Chondrocyte (in vitro differentiated cells): ENCODE data around the gene HMCES. TPM values are rescaled to one million over a fixed set of nuclear protein-coding genes. Genes with fewer than 3 reads are reported as not detected.

ENCODE experiments used
- DNase-seq: peaks from one replicate; pipeline ENCODE4 v3.0.0; 2021; ENCODE audit warnings: mixed read lengths, low spot score
- H3K27ac Mint-ChIP-seq: one replicate; pipeline ENCODE4 v1.8.0; 2021; ENCODE audit warnings: mild to moderate bottlenecking, moderate library complexity, mixed read lengths; ENCODE audit not compliant: unreplicated experiment
- H3K27me3 Mint-ChIP-seq: 2 replicates; pipeline ENCODE4 v1.8.0; 2021; ENCODE audit warnings: low read depth, mixed read lengths
- H3K36me3 Mint-ChIP-seq: 2 replicates; pipeline ENCODE4 v1.8.0; 2021; ENCODE audit warnings: low read depth, mixed read lengths
- H3K4me1 Mint-ChIP-seq: 2 replicates; pipeline ENCODE4 v1.8.0; 2021; ENCODE audit warnings: low read depth, mild to moderate bottlenecking, mixed read lengths
- H3K4me3 Mint-ChIP-seq: one replicate; pipeline ENCODE4 v1.8.0; 2021; ENCODE audit warnings: mild to moderate bottlenecking, moderate library complexity, mixed read lengths; ENCODE audit not compliant: unreplicated experiment
- H3K9me3 Mint-ChIP-seq: 2 replicates; pipeline ENCODE4 v1.8.0; 2021; ENCODE audit warnings: low read depth, mixed read lengths
- total RNA-seq: library from RNA; stranded (reverse); gene quantifications from 3 replicates; pipeline ENCODE4 v1.2.1, GENCODE V29; 2021
- TF ChIP-seq, protein P1 (sequence below): fragments of 200-600 bp; sonication (generic); IDR thresholded peaks from 2 replicates; pipeline ENCODE4 v1.5.0; 2021; ENCODE audit warnings: antibody characterized with exemption, mild to moderate bottlenecking, moderate library complexity

HMCES gene
- total RNA-seq, 1 donor from 2014 or later, result 25.9 TPM

DNA sequence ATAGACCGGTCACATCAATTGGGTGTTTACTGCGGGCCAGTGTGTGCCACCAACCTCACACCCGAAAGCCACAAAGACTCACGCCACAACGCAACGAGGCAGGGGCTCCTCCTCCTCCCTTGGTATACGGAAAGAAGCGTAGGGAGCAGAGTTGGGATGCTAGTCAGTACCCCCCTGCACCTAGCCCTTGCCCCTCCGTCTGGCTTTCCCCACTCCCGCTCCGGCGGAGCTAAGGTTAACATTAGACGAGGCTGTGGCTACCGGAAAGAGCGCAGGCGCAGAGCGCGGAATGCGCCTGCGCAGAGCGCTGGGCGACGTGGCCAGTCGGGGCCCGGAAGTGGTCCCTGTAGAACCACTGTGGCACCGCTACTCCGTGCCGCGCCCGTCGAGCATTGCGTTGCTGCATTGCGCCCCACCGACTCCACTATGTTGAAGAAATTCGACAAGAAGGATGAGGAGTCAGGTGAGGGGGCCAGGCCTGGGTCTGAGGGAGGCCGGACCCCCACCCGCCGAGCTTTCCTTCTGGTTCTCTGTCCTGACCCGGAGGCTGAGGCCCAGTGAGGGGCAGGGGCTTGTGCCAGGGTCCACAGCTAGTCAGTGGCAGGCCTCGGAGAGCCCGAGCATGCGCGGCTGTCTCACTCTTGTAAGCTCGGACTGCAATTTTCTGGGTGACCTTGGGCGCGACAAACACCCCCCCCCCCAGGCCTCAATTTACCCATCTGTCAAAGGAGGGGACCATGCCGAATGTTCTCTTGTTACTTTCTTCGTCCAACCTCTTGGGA is 29.2 kb upstream of the HMCES start, which contains the start of gene COPG1:
TSS of gene COPG1 (plus strand) at position 323 of the 782 bp plus-strand sequence. CDS start at position 427, 104 bp downstream.
- H3K27me3 Mint-ChIP-seq, result no peaks in the 10 kb centered on the region
- no peak for DNase-seq
- H3K4me3 Mint-ChIP-seq, result peak within 1 kb of the TSS; percentile 94
- TF ChIP-seq, protein P1, sequence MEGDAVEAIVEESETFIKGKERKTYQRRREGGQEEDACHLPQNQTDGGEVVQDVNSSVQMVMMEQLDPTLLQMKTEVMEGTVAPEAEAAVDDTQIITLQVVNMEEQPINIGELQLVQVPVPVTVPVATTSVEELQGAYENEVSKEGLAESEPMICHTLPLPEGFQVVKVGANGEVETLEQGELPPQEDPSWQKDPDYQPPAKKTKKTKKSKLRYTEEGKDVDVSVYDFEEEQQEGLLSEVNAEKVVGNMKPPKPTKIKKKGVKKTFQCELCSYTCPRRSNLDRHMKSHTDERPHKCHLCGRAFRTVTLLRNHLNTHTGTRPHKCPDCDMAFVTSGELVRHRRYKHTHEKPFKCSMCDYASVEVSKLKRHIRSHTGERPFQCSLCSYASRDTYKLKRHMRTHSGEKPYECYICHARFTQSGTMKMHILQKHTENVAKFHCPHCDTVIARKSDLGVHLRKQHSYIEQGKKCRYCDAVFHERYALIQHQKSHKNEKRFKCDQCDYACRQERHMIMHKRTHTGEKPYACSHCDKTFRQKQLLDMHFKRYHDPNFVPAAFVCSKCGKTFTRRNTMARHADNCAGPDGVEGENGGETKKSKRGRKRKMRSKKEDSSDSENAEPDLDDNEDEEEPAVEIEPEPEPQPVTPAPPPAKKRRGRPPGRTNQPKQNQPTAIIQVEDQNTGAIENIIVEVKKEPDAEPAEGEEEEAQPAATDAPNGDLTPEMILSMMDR, result peak; percentile 11
- H3K4me1 Mint-ChIP-seq, result peaks cover 49% of the 10 kb centered on the region
- peaks cover 19% of the 10 kb centered on the region for H3K36me3 Mint-ChIP-seq
- no peaks in the 10 kb centered on the region for H3K9me3 Mint-ChIP-seq
- peak within 1 kb of the TSS; percentile 99 for H3K27ac Mint-ChIP-seq

DNA sequence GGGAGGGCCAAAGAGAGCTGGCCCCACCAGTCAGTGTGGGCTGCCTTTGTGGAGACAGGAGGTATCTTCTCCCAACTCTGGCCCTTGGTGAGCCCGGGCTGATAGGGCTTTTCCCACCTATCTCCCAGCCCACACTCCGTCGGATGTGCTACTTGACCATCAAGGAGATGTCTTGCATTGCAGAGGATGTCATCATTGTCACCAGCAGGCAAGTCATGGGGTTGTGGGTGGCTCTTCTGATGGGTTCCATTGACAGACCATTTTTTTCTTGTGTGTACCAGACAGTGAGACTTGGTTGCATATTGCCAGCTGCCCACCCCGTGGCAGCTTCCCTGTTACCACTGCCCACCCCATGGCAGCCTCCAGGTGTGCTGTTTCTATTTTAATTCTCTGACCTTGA is 25.9 kb upstream of the HMCES start:
- TF ChIP-seq, protein P1, result no peak
- H3K27ac Mint-ChIP-seq, result peak overlapping the region; percentile 66
- no peaks in the 10 kb centered on the region for H3K9me3 Mint-ChIP-seq
- H3K4me3 Mint-ChIP-seq, result no peak overlapping the region
- DNase-seq, result peak; percentile 57
- no peaks in the 10 kb centered on the region for H3K27me3 Mint-ChIP-seq
- H3K36me3 Mint-ChIP-seq, result peaks cover 42% of the 10 kb centered on the region
- H3K4me1 Mint-ChIP-seq, result peaks cover 33% of the 10 kb centered on the region

DNA sequence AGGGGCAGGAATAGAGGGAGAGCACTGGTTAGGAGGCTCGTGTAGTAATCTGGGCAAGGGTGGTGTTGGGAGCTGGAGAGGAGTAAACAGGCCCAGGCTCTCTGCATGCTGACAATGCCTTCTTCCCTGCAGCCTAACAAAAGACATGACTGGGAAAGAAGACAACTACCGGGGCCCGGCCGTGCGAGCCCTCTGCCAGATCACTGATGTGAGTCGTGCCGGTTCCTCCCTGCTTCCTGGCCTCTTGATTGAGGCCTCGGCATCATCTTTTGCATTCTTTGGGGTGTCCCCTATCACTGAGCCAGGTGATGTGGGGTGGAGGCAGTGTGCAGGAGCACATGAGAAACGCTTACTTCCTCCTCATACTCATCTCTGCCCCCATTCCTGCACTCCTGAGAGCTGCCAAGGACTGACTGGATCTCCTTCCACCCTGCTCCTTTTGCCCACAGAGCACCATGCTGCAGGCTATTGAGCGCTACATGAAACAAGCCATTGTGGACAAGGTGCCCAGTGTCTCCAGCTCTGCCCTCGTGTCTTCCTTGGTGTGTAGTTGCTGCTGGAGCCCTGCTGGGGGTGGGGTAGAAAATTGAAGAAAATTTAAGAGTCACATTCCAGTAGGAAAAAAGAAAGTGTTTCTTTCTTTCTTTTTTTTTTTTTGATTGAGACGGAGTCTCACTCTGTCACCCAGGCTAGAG is 24.0 kb upstream of the HMCES start:
- peak; percentile 75 for DNase-seq
- Mint-ChIP-seq H3K27me3 (no peaks in the 10 kb centered on the region), H3K4me1 (peaks cover 22% of the 10 kb centered on the region), H3K36me3 (peaks cover 54% of the 10 kb centered on the region), H3K27ac (peak overlapping the region; percentile 51), H3K4me3 (no peak overlapping the region), H3K9me3 (no peaks in the 10 kb centered on the region)
- TF ChIP-seq, protein P1, result no peak

DNA sequence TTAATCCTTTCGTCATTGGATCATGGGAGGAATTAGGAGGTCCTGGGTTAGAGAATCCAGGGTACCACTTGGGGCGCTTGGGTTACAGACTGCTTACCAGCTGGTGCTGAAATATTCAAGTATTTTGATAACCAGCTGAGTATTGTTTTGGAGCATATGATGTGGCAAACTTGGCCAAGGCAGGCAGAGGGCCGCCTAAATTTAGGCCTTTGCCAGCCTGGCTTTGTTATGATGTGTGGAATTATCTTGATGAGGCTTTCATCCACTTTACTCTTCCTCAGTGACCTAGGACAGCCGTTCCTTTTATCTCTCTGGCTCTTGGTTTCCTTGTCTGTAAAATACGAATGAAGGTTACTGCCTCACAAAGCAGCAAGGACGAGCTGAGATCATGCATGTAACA is 22.4 kb upstream of the HMCES start:
- H3K27me3 Mint-ChIP-seq, result no peaks in the 10 kb centered on the region
- peaks cover 11% of the 10 kb centered on the region for H3K4me1 Mint-ChIP-seq
- DNase-seq, result peak; percentile 6
- H3K36me3 Mint-ChIP-seq, result peaks cover 61% of the 10 kb centered on the region
- TF ChIP-seq, protein P1, result no peak
- no peak overlapping the region for H3K27ac Mint-ChIP-seq
- no peak overlapping the region for H3K4me3 Mint-ChIP-seq
- no peaks in the 10 kb centered on the region for H3K9me3 Mint-ChIP-seq

DNA sequence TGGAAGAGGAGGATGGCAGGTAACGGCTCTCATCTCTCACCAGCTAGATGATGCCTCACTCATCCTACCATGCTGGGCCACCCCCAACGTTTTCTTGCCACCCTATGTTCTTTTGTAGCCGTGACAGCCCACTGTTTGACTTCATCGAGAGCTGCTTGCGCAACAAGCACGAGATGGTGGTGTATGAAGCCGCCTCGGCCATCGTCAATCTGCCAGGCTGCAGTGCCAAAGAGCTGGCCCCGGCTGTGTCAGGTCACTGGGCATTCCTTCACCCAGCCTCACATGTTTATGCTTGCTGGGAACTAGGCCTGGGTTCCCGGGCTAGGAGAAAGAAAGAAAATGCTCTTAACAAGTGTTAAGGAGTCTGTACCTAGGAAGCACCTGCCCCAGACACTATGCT is 21.1 kb upstream of the HMCES start:
- peaks cover 3% of the 10 kb centered on the region for H3K4me1 Mint-ChIP-seq
- peaks cover 64% of the 10 kb centered on the region for H3K36me3 Mint-ChIP-seq
- H3K9me3 Mint-ChIP-seq, result no peaks in the 10 kb centered on the region
- H3K4me3 Mint-ChIP-seq, result no peak overlapping the region
- no peaks in the 10 kb centered on the region for H3K27me3 Mint-ChIP-seq
- peak; percentile 69 for DNase-seq
- TF ChIP-seq, protein P1, result no peak
- no peak overlapping the region for H3K27ac Mint-ChIP-seq
